ENCODE results near the gene MAGI1. TPM values are rescaled to one million over a fixed set of nuclear protein-coding genes. Genes with fewer than 3 reads are reported as not detected.
A peak's percentile ranks its signal among the peaks of the same experiment; 100 is the strongest.

Gene MAGI1
- total RNA-seq, 1 donor from 2014 or later: 37.5 TPM

- DNase-seq: peak; percentile 55
- intact Hi-C loops (cut with micrococcal nuclease): no loop called here
- ATAC-seq: peak; percentile 73
Observed at GRCh38 chr3:65953881-65954733, 84.6 kb downstream of the MAGI1 start.

- ATAC-seq: peak; percentile 69
- intact Hi-C loops (cut with micrococcal nuclease): no loop called here
Observed at GRCh38 chr3:65953301-65953812, 85.4 kb downstream of the MAGI1 start.

GRCh38 chr3:65952842-65953241 lies 85.9 kb downstream of the MAGI1 start:
- intact Hi-C loops (cut with micrococcal nuclease): no loop called here
- ATAC-seq: no peak
- DNase-seq: no peak

More at GRCh38 chr3:65953301-65953812, 85.4 kb downstream of the MAGI1 start:
- no peak for DNase-seq

GRCh38 chr3:65951836-65952505 lies 86.7 kb downstream of the MAGI1 start:
- intact Hi-C loops (cut with micrococcal nuclease): no loop called here
- ATAC-seq: no peak

GRCh38 chr3:65950340-65951326 lies 88.1 kb downstream of the MAGI1 start:
- intact Hi-C loops (cut with micrococcal nuclease): no loop called here
- ATAC-seq: no peak
- DNase-seq: no peak

More at GRCh38 chr3:65951836-65952505, 86.7 kb downstream of the MAGI1 start:
- no peak for DNase-seq

GRCh38 chr3:65948841-65949573 lies 89.7 kb downstream of the MAGI1 start:
- peak; percentile 30 for ATAC-seq
- DNase-seq: no peak
- intact Hi-C loops (cut with micrococcal nuclease): no loop called here

GRCh38 chr3:65946438-65946837 lies 92.3 kb downstream of the MAGI1 start:
- intact Hi-C loops (cut with micrococcal nuclease): no loop called here
- ATAC-seq (peak; percentile 65), DNase-seq (peak; percentile 62)

- intact Hi-C loops (cut with micrococcal nuclease): no loop called here
- ATAC-seq (no peak), DNase-seq (no peak)
Observed at GRCh38 chr3:65945953-65946352, 92.8 kb downstream of the MAGI1 start.

GRCh38 chr3:65945480-65945879 lies 93.2 kb downstream of the MAGI1 start:
- ATAC-seq: no peak
- intact Hi-C loops (cut with micrococcal nuclease): no loop called here
- no peak for DNase-seq

GRCh38 chr3:65944252-65944651 lies 94.5 kb downstream of the MAGI1 start:
- ATAC-seq: no peak
- intact Hi-C loops (cut with micrococcal nuclease): no loop called here
- DNase-seq: no peak

- intact Hi-C loops (cut with micrococcal nuclease): no loop called here
- ATAC-seq (no peak), DNase-seq (no peak)
Observed at GRCh38 chr3:65939801-65940246, 98.9 kb downstream of the MAGI1 start.

GRCh38 chr3:65939184-65939583 lies 99.5 kb downstream of the MAGI1 start:
- intact Hi-C loops (cut with micrococcal nuclease): no loop called here
- ATAC-seq (no peak), DNase-seq (no peak)

- intact Hi-C loops (cut with micrococcal nuclease): no loop called here
- ATAC-seq (peak; percentile 35), DNase-seq (no peak)
Observed at GRCh38 chr3:65938676-65939075, 100.0 kb downstream of the MAGI1 start.

- intact Hi-C loops (cut with micrococcal nuclease): no loop called here
- ATAC-seq (no peak), DNase-seq (no peak)
Observed at GRCh38 chr3:65938147-65938546, 100.6 kb downstream of the MAGI1 start.

GRCh38 chr3:65936908-65937638 lies 101.6 kb downstream of the MAGI1 start:
- ATAC-seq (peak; percentile 46), DNase-seq (no peak)
- intact Hi-C loops (cut with micrococcal nuclease): no loop called here

- ATAC-seq (no peak), DNase-seq (no peak)
- intact Hi-C loops (cut with micrococcal nuclease): no loop called here
Observed at GRCh38 chr3:65935724-65936123, 103.0 kb downstream of the MAGI1 start.

GRCh38 chr3:65930648-65931047 lies 108.1 kb downstream of the MAGI1 start:
- intact Hi-C loops (cut with micrococcal nuclease): no loop called here
- ATAC-seq: no peak
- no peak for DNase-seq

GRCh38 chr3:65928110-65928509 lies 110.6 kb downstream of the MAGI1 start:
- intact Hi-C loops (cut with micrococcal nuclease): no loop called here
- ATAC-seq (no peak), DNase-seq (no peak)

Data from left ventricle myocardium superior (tissue), 1 donor.